ENCODE results near the gene MIOS.

Gene MIOS

GRCh38 chr7:7537711-7538110 lies 29.0 kb upstream of the MIOS start:
- ChIA-PET POLR2A (no interaction called here), CTCF (no interaction called here)
- no peak for DNase-seq (ENCODE audit: extremely low spot score)
- TF ChIP-seq ARNT (IDR thresholded peaks at IDR 0.05) (no peak), LEF1 (IDR thresholded peaks at IDR 0.05; ENCODE audit: borderline replicate concordance) (no peak), FOXA1 (IDR thresholded peaks at IDR 0.05) (no peak), FOXK2 (IDR thresholded peaks at IDR 0.05) (no peak), FOXM1 (IDR thresholded peaks at IDR 0.05; ENCODE audit: borderline replicate concordance) (no peak), SUZ12 (IDR thresholded peaks at IDR 0.05) (no peak), PKNOX1 (IDR thresholded peaks at IDR 0.05) (no peak)

- ChIA-PET POLR2A (no interaction called here), CTCF (no interaction called here)
- TF ChIP-seq FOXA1 (IDR thresholded peaks at IDR 0.05) (no peak), BHLHE40 (IDR thresholded peaks at IDR 0.05; ENCODE audit: borderline replicate concordance) (no peak), FOXK2 (IDR thresholded peaks at IDR 0.05) (no peak), SP1 (IDR thresholded peaks at IDR 0.05) (no peak), TARDBP (IDR thresholded peaks at IDR 0.05) (no peak), ELF4 (IDR thresholded peaks at IDR 0.05) (no peak), HDGF (IDR thresholded peaks at IDR 0.05; ENCODE audit: borderline replicate concordance) (no peak), ARNT (IDR thresholded peaks at IDR 0.05) (no peak), PKNOX1 (IDR thresholded peaks at IDR 0.05) (no peak), ZNF384 (IDR thresholded peaks at IDR 0.05) (no peak)
- DNase-seq (ENCODE audit: extremely low spot score): no peak
Observed at GRCh38 chr7:7539152-7539551, 27.5 kb upstream of the MIOS start.

GRCh38 chr7:7539711-7540110 lies 27.0 kb upstream of the MIOS start:
- DNase-seq (ENCODE audit: extremely low spot score): no peak
- TF ChIP-seq BHLHE40 (IDR thresholded peaks at IDR 0.05; ENCODE audit: borderline replicate concordance) (no peak), LEF1 (IDR thresholded peaks at IDR 0.05; ENCODE audit: borderline replicate concordance) (no peak), SP1 (IDR thresholded peaks at IDR 0.05) (no peak), TARDBP (IDR thresholded peaks at IDR 0.05) (no peak), FOXK2 (IDR thresholded peaks at IDR 0.05) (no peak), FOXA1 (IDR thresholded peaks at IDR 0.05) (no peak), FOXM1 (IDR thresholded peaks at IDR 0.05; ENCODE audit: borderline replicate concordance) (no peak), PKNOX1 (IDR thresholded peaks at IDR 0.05) (no peak)
- CTCF ChIA-PET: no interaction called here
- POLR2A ChIA-PET: no interaction called here

GRCh38 chr7:7542251-7542835 lies 24.3 kb upstream of the MIOS start:
- DNase-seq (ENCODE audit: extremely low spot score): no peak
- CTCF ChIA-PET: interaction anchor here (1.0 kb wide), 1 partner anchor 118 kb away, joined by 3 read pairs; no protein-coding TSS in a partner anchor
- POLR2A ChIA-PET: no interaction called here
- TF ChIP-seq SP1 (IDR thresholded peaks at IDR 0.05) (no peak), PKNOX1 (IDR thresholded peaks at IDR 0.05) (no peak), TARDBP (IDR thresholded peaks at IDR 0.05) (no peak)

GRCh38 chr7:7548407-7548806 lies 18.3 kb upstream of the MIOS start:
- ChIA-PET POLR2A (no interaction called here), CTCF (no interaction called here)
- DNase-seq (ENCODE audit: extremely low spot score): no peak
- no peak for TF ChIP-seq CTBP1 (IDR thresholded peaks at IDR 0.05; ENCODE audit: borderline replicate concordance)
- TF ChIP-seq ARNT (IDR thresholded peaks at IDR 0.05): no peak
- TF ChIP-seq LEF1 (IDR thresholded peaks at IDR 0.05; ENCODE audit: borderline replicate concordance): no peak
- TF ChIP-seq ZNF384 (IDR thresholded peaks at IDR 0.05): no peak
- no peak for TF ChIP-seq L3MBTL2 (conservative IDR thresholded peaks at IDR 0.05)
- TF ChIP-seq HDGF (IDR thresholded peaks at IDR 0.05; ENCODE audit: borderline replicate concordance): no peak
- no peak for TF ChIP-seq TARDBP (IDR thresholded peaks at IDR 0.05)
- TF ChIP-seq BHLHE40 (IDR thresholded peaks at IDR 0.05; ENCODE audit: borderline replicate concordance): no peak
- no peak for TF ChIP-seq FOXM1 (IDR thresholded peaks at IDR 0.05; ENCODE audit: borderline replicate concordance)
- no peak for TF ChIP-seq SP1 (IDR thresholded peaks at IDR 0.05)
- no peak for TF ChIP-seq PKNOX1 (IDR thresholded peaks at IDR 0.05)
- no peak for TF ChIP-seq FOXK2 (IDR thresholded peaks at IDR 0.05)
- TF ChIP-seq ELF4 (IDR thresholded peaks at IDR 0.05): no peak
- TF ChIP-seq SUZ12 (IDR thresholded peaks at IDR 0.05): no peak
- TF ChIP-seq NFRKB (IDR thresholded peaks at IDR 0.05): no peak
- TF ChIP-seq FOXA1 (IDR thresholded peaks at IDR 0.05): no peak

GRCh38 chr7:7550663-7551062 lies 16.0 kb upstream of the MIOS start:
- ChIA-PET POLR2A (no interaction called here), CTCF (no interaction called here)
- DNase-seq (ENCODE audit: extremely low spot score): no peak
- TF ChIP-seq ZNF384 (IDR thresholded peaks at IDR 0.05): no peak
- no peak for TF ChIP-seq SP1 (IDR thresholded peaks at IDR 0.05)
- no peak for TF ChIP-seq ARNT (IDR thresholded peaks at IDR 0.05)
- TF ChIP-seq FOXA1 (IDR thresholded peaks at IDR 0.05): no peak
- TF ChIP-seq FOXK2 (IDR thresholded peaks at IDR 0.05): no peak
- no peak for TF ChIP-seq L3MBTL2 (conservative IDR thresholded peaks at IDR 0.05)
- no peak for TF ChIP-seq ELF4 (IDR thresholded peaks at IDR 0.05)
- TF ChIP-seq TARDBP (IDR thresholded peaks at IDR 0.05): no peak
- no peak for TF ChIP-seq NFRKB (IDR thresholded peaks at IDR 0.05)
- no peak for TF ChIP-seq PKNOX1 (IDR thresholded peaks at IDR 0.05)
- no peak for TF ChIP-seq FOXM1 (IDR thresholded peaks at IDR 0.05; ENCODE audit: borderline replicate concordance)
- no peak for TF ChIP-seq CTBP1 (IDR thresholded peaks at IDR 0.05; ENCODE audit: borderline replicate concordance)

All from HEK293T (cell line).